Endothelial cell (in vitro differentiated cells): ENCODE results near the gene DNMT3L. TPM values are rescaled to one million over a fixed set of nuclear protein-coding genes. Genes with fewer than 3 reads are reported as not detected.
"Not testable (repeated sequence)": the region's sequence is repeated elsewhere in the genome, so short reads cannot be mapped to it uniquely, and the experiment has no call there.

Source experiments
- DNase-seq: peaks from one replicate; pipeline ENCODE4 v3.0.0; 2021; ENCODE audit warnings: low spot score
- H3K27ac Mint-ChIP-seq: one replicate; pipeline ENCODE4 v1.8.0; 2021; ENCODE audit warnings: mixed read lengths, inconsistent platforms; ENCODE audit not compliant: unreplicated experiment
- H3K27me3 Mint-ChIP-seq: one replicate; pipeline ENCODE4 v1.8.0; 2021; ENCODE audit warnings: mild to moderate bottlenecking, moderate library complexity, mixed read lengths, inconsistent platforms; ENCODE audit not compliant: unreplicated experiment
- H3K36me3 Mint-ChIP-seq: one replicate; pipeline ENCODE4 v1.8.0; 2021; ENCODE audit warnings: mild to moderate bottlenecking, low read depth, mixed read lengths, inconsistent platforms; ENCODE audit not compliant: unreplicated experiment
- H3K4me1 Mint-ChIP-seq: one replicate; pipeline ENCODE4 v1.8.0; 2021; ENCODE audit warnings: mild to moderate bottlenecking, mixed read lengths, inconsistent platforms; ENCODE audit not compliant: unreplicated experiment
- H3K4me3 Mint-ChIP-seq: one replicate; pipeline ENCODE4 v1.8.0; 2021; ENCODE audit warnings: mild to moderate bottlenecking, mixed read lengths, inconsistent platforms; ENCODE audit not compliant: unreplicated experiment
- H3K9me3 Mint-ChIP-seq: one replicate; pipeline ENCODE4 v1.8.0; 2021; ENCODE audit warnings: mixed read lengths, inconsistent platforms; ENCODE audit not compliant: unreplicated experiment
- total RNA-seq: library from RNA; stranded (reverse); fragmentation: NEBNext Ultra II Directional; extraction: Animal tissue kit (Norgen Biotek cat#: 25700); gene quantifications from one replicate; pipeline ENCODE4 v1.2.1, GENCODE V29; 2021; ENCODE audit not compliant: unreplicated experiment
- TF ChIP-seq, protein P1 (sequence below): fragments of 200-600 bp; sonication (generic); IDR thresholded peaks from one replicate; pipeline ENCODE4 v1.5.0; 2021; ENCODE audit warnings: antibody characterized with exemption; ENCODE audit not compliant: unreplicated experiment

The DNMT3L gene
- total RNA-seq, 1 donor from 2014 or later: not detected

DNA sequence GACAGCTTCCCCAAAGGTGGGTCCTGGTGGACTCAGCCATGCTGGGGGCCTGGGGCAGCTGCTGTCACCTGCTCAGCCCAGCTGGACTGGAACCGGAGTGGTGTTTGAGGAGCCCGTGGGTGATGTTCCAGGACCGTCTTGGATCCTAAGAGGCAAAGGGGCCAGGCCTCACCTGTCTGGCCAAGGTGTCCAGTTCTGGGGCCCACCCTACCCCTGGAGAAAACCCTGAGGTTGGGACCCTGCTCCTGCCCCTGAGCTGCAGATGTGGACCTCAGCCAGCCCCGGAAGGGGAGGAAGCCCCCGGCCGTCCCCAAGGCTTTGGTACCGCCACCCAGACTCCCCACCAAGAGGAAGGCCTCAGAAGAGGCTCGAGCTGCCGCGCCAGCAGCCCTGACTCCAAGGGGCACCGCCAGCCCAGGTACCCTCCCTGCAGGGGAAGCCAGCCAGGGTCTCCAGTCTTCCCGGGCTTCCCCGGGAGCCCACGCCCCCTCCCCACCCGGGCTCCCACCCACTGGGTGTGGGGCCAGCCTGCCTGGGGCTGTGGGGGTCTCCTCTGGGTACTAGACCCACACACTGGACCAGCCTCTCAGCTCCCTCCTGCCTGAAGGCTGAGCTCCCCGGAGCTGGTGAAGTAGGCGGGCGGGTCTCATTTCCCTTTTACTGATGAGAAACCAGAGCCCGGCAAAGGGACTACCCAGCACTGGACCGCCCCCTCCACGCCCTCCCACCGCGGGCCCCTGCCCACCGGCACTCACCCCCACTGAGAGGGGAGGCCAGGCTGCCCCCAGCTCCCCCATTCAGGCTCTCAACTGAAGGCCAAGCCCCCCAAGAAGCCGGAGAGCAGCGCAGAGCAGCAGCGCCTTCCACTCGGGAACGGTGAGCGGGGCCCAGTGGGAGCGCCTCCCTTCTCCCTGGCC is 25.3 kb upstream of the DNMT3L start:
- Mint-ChIP-seq H3K36me3 (no peaks in the 10 kb centered on the region), H3K4me1 (no peaks in the 10 kb centered on the region), H3K4me3 (no peak overlapping the region), H3K27me3 (peaks cover 1% of the 10 kb centered on the region), H3K27ac (no peak overlapping the region), H3K9me3 (no peaks in the 10 kb centered on the region)
- TF ChIP-seq, protein P1, sequence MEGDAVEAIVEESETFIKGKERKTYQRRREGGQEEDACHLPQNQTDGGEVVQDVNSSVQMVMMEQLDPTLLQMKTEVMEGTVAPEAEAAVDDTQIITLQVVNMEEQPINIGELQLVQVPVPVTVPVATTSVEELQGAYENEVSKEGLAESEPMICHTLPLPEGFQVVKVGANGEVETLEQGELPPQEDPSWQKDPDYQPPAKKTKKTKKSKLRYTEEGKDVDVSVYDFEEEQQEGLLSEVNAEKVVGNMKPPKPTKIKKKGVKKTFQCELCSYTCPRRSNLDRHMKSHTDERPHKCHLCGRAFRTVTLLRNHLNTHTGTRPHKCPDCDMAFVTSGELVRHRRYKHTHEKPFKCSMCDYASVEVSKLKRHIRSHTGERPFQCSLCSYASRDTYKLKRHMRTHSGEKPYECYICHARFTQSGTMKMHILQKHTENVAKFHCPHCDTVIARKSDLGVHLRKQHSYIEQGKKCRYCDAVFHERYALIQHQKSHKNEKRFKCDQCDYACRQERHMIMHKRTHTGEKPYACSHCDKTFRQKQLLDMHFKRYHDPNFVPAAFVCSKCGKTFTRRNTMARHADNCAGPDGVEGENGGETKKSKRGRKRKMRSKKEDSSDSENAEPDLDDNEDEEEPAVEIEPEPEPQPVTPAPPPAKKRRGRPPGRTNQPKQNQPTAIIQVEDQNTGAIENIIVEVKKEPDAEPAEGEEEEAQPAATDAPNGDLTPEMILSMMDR: no peak
- no peak for DNase-seq

- no peak for DNase-seq
- Mint-ChIP-seq H3K4me1 (no peaks in the 10 kb centered on the region), H3K36me3 (no peaks in the 10 kb centered on the region), H3K4me3 (no peak overlapping the region), H3K27me3 (peaks cover 1% of the 10 kb centered on the region), H3K9me3 (no peaks in the 10 kb centered on the region), H3K27ac (no peak overlapping the region)
- TF ChIP-seq, protein P1: no peak
Measured at GRCh38 chr21:44286086-44286715, 24.5 kb upstream of the DNMT3L start.

DNA sequence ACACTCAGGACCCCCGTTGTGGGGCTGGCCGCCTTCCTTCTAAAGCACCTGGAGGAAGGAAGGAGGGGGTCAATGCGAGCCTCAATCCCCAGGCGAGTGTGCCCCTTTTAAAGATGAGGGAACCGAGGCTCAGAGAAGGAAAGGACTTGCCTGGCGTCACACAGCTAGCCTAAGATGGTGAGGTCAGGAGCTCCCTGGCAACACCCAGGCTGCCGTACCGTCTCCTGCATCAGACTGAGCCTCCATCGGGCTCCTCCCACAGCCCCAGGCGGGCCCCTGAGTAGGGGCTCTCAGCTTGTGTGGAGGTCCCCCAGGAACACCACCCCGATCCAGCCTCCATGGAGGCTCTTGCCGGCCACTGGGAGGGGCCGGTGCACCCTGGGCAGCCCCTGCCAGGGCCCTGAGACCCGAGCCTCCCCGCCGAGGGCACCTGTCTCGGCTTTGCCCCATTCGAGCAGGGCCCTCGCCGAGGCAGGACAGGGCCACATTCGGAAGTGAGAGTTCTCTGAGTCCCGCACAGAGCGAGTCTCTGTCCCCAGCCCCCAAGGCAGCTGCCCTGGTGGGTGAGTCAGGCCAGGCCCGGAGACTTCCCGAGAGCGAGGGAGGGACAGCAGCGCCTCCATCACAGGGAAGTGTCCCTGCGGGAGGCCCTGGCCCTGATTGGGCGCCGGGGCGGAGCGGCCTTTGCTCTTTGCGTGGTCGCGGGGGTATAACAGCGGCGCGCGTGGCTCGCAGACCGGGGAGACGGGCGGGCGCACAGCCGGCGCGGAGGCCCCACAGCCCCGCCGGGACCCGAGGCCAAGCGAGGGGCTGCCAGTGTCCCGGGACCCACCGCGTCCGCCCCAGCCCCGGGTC is 23.7 kb upstream of the DNMT3L start, which contains the start of gene AIRE:
AIRE (plus strand) TSS at position 739 of the 855 bp plus-strand sequence. CDS start 131 bp downstream, outside the sequence.
- H3K4me1 Mint-ChIP-seq: no peaks in the 10 kb centered on the region
- H3K9me3 Mint-ChIP-seq: no peaks in the 10 kb centered on the region
- DNase-seq: no peak
- peaks cover 1% of the 10 kb centered on the region for H3K27me3 Mint-ChIP-seq
- H3K36me3 Mint-ChIP-seq: no peaks in the 10 kb centered on the region
- TF ChIP-seq, protein P1: no peak
- no peak within 1 kb of the TSS for H3K27ac Mint-ChIP-seq
- H3K4me3 Mint-ChIP-seq: no peak within 1 kb of the TSS

GRCh38 chr21:44283948-44284347 is 22.3 kb upstream of the DNMT3L start:
- Mint-ChIP-seq H3K4me1 (no peaks in the 10 kb centered on the region), H3K36me3 (no peaks in the 10 kb centered on the region), H3K4me3 (no peak overlapping the region), H3K27me3 (peaks cover 4% of the 10 kb centered on the region), H3K9me3 (no peaks in the 10 kb centered on the region), H3K27ac (no peak overlapping the region)
- TF ChIP-seq, protein P1: no peak
- no peak for DNase-seq

DNA sequence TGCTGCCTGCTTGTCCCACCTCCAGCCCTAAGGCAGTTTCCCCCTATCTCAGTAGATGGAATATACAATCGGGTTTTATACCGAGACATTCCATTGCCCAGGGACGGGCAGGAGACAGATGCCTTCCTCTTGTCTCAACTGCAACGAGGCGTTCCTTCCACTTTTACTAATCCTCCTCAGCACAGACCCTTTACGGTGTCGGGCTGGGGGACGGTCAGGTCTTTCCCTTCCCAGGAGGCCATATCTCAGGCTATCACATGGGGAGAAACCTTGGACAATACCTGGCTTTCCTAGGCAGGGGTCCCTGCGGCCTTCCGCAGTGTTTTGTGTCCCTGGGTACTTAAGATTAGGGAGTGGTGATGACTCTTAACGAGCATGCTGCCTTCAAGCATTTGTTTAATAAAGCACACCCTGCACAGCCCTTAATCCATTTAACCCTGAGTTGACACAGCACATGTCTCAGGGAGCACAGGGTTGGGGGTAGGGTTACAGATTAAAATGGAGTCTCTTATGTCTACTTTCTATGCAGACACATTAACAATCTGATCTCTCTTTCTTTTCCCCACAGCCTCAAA is 21.6 kb upstream of the DNMT3L start:
- not testable (repeated sequence) for DNase-seq, H3K4me1 Mint-ChIP-seq, H3K4me3 Mint-ChIP-seq, H3K27me3 Mint-ChIP-seq, H3K27ac Mint-ChIP-seq, H3K36me3 Mint-ChIP-seq, H3K9me3 Mint-ChIP-seq
